Peyer's patch (tissue), 4 donors: ENCODE results near the gene PGAP6. TPM values are rescaled to one million over a fixed set of nuclear protein-coding genes. Genes with fewer than 3 reads are reported as not detected.

Experiments used
- DNase-seq, 3 donors: peaks; one replicate each; pipeline ENCODE4 v3.0.0-alpha.2; 2017 to 2019
- H3K27ac ChIP-seq, 4 donors: fragments of 200-600 bp; sonication (generic); one replicate each; pipeline ENCODE4 v1.5.1; 2016 to 2019
- H3K27me3 ChIP-seq, 2 donors: fragments of 200-600 bp; sonication (generic); one replicate each; pipeline ENCODE4 v1.5.1; 2019
- H3K36me3 ChIP-seq, 3 donors: fragments of 200-600 bp; sonication (generic); one replicate each; pipeline ENCODE4 v1.5.1; 2016 to 2019
- H3K4me1 ChIP-seq, 4 donors: fragments of 200-600 bp; sonication (generic); one replicate each; pipeline ENCODE4 v1.5.1; 2016 to 2019
- H3K4me3 ChIP-seq, 4 donors: fragments of 200-600 bp; sonication (generic); 1 replicate in 3 of 4; 2 replicates in 1 of 4; pipeline ENCODE4 v1.5.1; 2016 to 2019; ENCODE audit warnings: mild to moderate bottlenecking in 1 of 4
- H3K9me3 ChIP-seq, 4 donors: fragments of 200-600 bp; sonication (generic); one replicate each; pipeline ENCODE4 v1.5.1; 2016 to 2019; ENCODE audit warnings: mild to moderate bottlenecking in 1 of 4
- POLR2A ChIP-seq, 2 donors: fragments of 450-650 bp; IDR thresholded peaks; one replicate each; pipeline ENCODE4 v1.5.1; 2017; ENCODE audit warnings: antibody characterized with exemption in 2 of 2, mild to moderate bottlenecking in 2 of 2, moderate library complexity in 2 of 2
- total RNA-seq, 4 donors: library from RNA; depleted of rRNA; stranded (reverse); fragments of >200 nt; gene quantifications; one replicate each; pipeline ENCODE4 v1.1.0, GENCODE V29; 2016
- TF ChIP-seq, protein P1 (sequence below), 6 experiments: fragments of 450-650 bp in 4 of 6; fragments of 200-600 bp in 2 of 6; sonication (generic) in 1 of 6; IDR thresholded peaks; one replicate each; pipeline ENCODE4 v1.5.1; 2017 to 2019; ENCODE audit warnings: antibody characterized with exemption in 6 of 6, mild to moderate bottlenecking in 3 of 6, moderate library complexity in 1 of 6

PGAP6 gene
- total RNA-seq, 4 donors from 2014 or later, result 130 to 211 (median 166) TPM

DNA sequence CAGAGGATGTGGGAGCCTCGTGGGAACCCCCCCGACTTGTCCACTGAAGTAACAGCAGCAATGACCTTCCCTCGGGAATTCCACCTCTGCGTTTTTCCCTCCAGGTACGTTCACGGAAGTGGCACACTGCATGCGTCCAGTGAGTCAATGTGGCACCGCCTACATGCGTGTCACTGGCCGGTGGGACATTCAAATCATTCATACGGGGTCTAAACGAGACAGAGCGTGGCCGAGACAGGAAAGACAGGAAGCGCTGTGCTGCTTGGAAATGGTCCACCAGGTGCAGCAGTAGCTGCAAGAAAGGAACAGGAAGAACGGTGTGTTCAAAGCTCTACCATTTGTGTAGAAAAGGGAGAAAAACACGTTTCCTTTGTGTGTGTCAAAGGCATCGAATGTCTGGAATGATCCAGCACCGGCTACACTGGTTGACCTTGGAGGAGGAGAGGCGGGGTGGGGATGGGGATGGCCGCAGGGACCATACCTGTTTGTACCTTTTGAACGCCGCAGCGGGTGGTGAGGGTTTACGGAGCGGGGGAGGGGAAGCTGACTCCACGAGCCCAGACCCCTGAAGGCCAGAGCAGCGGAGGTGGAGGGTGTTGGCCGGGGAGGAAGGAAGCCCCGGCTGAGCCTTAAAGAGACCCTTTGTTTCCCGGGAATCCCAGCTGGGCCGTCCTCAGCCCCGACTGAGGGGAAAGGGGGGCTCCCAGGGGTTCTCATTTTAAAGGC is 1.7 kb upstream of the PGAP6 start:
- Histone ChIP-seq H3K27me3 (no peaks in the 10 kb centered on the region), H3K9me3 (no peaks in the 10 kb centered on the region), H3K27ac (peak overlapping the region; percentile 81 to 94 (median 90)), H3K4me3 (peak overlapping the region; percentile 86 to 99 (median 96)), H3K4me1 (peaks cover 0 to 37% (median 7%) of the 10 kb centered on the region in 4 donors), H3K36me3 (no peaks in the 10 kb centered on the region)
- peak; percentile 80 to 93 (median 83) for DNase-seq
- TF ChIP-seq, protein P1, sequence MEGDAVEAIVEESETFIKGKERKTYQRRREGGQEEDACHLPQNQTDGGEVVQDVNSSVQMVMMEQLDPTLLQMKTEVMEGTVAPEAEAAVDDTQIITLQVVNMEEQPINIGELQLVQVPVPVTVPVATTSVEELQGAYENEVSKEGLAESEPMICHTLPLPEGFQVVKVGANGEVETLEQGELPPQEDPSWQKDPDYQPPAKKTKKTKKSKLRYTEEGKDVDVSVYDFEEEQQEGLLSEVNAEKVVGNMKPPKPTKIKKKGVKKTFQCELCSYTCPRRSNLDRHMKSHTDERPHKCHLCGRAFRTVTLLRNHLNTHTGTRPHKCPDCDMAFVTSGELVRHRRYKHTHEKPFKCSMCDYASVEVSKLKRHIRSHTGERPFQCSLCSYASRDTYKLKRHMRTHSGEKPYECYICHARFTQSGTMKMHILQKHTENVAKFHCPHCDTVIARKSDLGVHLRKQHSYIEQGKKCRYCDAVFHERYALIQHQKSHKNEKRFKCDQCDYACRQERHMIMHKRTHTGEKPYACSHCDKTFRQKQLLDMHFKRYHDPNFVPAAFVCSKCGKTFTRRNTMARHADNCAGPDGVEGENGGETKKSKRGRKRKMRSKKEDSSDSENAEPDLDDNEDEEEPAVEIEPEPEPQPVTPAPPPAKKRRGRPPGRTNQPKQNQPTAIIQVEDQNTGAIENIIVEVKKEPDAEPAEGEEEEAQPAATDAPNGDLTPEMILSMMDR (IDR thresholded peaks at IDR 0.05), result peak in 2 of 6 experiments; percentile 2 to 21
- TF ChIP-seq POLR2A (IDR thresholded peaks at IDR 0.05), result peak; percentile 40 to 63

DNA sequence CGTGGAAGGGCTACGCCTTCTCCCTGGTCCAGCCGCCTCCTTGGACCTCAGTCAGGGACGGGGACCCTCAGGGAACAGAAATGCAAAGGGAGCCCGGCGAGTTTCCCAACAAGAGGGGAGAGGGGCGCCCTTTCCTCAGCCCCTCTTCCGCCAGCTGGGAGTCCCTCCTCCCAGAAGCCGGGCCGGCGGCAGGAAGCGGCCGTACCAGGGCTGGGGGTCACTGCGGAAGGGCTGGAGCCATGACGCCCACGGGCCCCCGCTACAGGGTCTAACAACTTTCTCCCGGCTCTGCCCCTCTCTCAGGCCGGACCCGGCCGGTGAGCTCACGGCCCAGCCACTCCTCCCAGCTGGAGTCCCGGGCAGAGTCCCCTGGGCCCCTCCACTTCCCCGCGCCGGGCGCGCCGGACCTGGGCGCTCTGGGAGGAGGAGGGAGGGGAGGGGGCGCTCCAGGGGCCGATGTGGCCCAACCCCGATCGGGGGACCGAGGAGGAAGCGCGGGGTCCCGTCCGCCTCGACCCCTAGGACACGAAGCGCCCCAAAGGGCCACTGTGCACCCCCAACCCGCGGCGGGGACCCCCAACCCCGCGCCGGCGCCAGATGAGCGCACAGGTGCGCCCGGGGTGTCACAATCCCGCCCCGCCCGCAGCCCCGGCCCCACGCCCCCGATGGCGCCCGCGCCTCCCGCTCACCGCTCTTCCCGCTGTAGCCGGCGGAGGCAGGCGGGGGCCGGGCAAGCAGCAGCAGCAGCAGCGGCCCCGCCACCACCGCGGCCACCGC is 578 bp downstream of the PGAP6 start:
- H3K27ac ChIP-seq, result peak overlapping the region; percentile 82 to 94 (median 82)
- H3K4me1 ChIP-seq, result peaks cover 0 to 37% (median 7%) of the 10 kb centered on the region in 4 donors
- H3K36me3 ChIP-seq, result peaks cover 0 to 13% (median 0%) of the 10 kb centered on the region in 3 donors
- no peak for DNase-seq
- no peaks in the 10 kb centered on the region for H3K9me3 ChIP-seq
- H3K4me3 ChIP-seq, result peak overlapping the region; percentile 81 to 99 (median 96)
- TF ChIP-seq, protein P1 (IDR thresholded peaks at IDR 0.05), result no peak
- peak in 1 of 2 donors; percentile 31 for TF ChIP-seq POLR2A (IDR thresholded peaks at IDR 0.05)
- H3K27me3 ChIP-seq, result no peaks in the 10 kb centered on the region

DNA sequence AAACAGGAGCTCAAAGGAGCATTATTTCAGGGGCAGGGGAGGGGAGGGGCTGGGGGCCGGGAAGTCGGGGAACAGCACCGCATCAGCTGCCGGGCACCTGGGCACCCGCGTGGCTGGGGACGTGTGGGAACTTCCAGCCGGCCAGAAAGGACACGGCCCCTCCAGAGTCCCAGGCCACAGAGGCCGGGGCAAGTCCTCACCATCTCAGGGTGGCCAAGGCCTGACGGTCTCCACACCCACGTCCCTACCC is 1.1 kb downstream of the PGAP6 start:
- Histone ChIP-seq H3K4me3 (peak overlapping the region; percentile 81 to 99 (median 96)), H3K27ac (peak overlapping the region; percentile 82 to 94 (median 82)), H3K27me3 (no peaks in the 10 kb centered on the region), H3K36me3 (peaks cover 0 to 18% (median 0%) of the 10 kb centered on the region in 3 donors), H3K9me3 (no peaks in the 10 kb centered on the region), H3K4me1 (peaks cover 0 to 37% (median 7%) of the 10 kb centered on the region in 4 donors)
- no peak for DNase-seq
- TF ChIP-seq, protein P1 (IDR thresholded peaks at IDR 0.05), result no peak
- no peak for TF ChIP-seq POLR2A (IDR thresholded peaks at IDR 0.05)

DNA sequence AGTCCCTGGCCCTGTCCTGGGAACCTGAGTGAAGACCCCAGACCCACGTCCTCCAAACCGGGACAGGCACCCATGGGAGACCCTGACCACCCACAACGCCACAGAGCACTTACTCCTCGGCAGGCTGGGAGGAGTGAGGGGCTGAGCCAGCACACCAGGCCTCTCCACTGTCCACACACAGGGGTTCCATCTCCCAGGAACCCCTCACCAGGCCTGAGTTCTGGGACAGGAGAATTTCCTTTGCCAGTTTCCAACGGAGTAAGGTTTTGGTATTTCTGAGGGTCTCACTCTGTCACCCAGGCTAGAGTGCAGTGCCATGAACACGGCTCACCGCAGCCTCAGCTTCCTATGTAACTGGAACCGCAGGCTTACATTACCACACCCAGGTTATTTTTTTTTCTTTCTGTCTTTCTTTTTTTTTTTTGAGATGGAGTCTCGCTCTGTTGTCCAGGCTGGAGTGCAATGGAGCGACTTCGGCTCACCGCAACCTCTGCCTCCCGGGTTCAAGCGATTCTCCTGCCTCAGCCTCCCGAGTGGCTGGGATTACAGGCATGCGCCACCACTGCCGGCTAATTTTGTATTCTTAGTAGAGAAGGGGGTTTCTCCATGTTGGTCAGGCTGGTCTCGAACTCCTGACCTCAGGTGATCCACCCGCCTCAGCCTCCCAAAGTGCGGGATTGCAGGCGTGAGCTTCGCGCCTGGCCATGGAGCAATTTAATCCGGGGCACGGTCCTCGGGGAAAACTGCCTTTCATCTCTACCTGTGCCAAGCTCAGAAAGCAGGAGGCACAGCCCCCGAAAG is 1.6 kb downstream of the PGAP6 start:
- no peaks in the 10 kb centered on the region for H3K27me3 ChIP-seq
- no peak for DNase-seq
- peaks cover 0 to 37% (median 7%) of the 10 kb centered on the region in 4 donors for H3K4me1 ChIP-seq
- peak overlapping the region; percentile 81 to 99 (median 96) for H3K4me3 ChIP-seq
- TF ChIP-seq, protein P1 (IDR thresholded peaks at IDR 0.05), result no peak
- TF ChIP-seq POLR2A (IDR thresholded peaks at IDR 0.05), result no peak
- no peaks in the 10 kb centered on the region for H3K9me3 ChIP-seq
- H3K36me3 ChIP-seq, result peaks cover 0 to 22% (median 0%) of the 10 kb centered on the region in 3 donors
- peak overlapping the region; percentile 18 to 94 (median 82) for H3K27ac ChIP-seq
